K562 (cell line): Measurements from ENCODE around the gene APBB2. TPM values are rescaled to one million over a fixed set of nuclear protein-coding genes. Genes with fewer than 3 reads are reported as not detected.

Experiments used
- CREM ChIP-seq: IDR thresholded peaks from 2 replicates; pipeline ENCODE4 v1.6.1; 2014; ENCODE audit warnings: antibody characterized with exemption, low read depth
- E2F1 ChIP-seq: sonication (generic); formaldehyde crosslinking; IDR thresholded peaks from 2 replicates; pipeline ENCODE4 v1.8.1; 2023; ENCODE audit warnings: mild to moderate bottlenecking, missing genetic modification reagents, moderate library complexity
- GABPB1 ChIP-seq: sonication (generic); formaldehyde crosslinking; IDR thresholded peaks from 2 replicates; pipeline ENCODE4 v1.8.0; 2022; ENCODE audit warnings: mild to moderate bottlenecking, missing genetic modification reagents
- HMG20B ChIP-seq: fragments of 250-450 bp; sonication (Bioruptor Pico); IDR thresholded peaks from 2 replicates; pipeline ENCODE4 v1.5.0; 2021; ENCODE audit warnings: mild to moderate bottlenecking
- JUN ChIP-seq, 2 experiments: sonication (generic) in 1 of 2; formaldehyde crosslinking in 1 of 2; IDR thresholded peaks; 2 replicates each; pipeline versions ENCODE4 v1.6.1 to v1.8.0; 2012 to 2022; ENCODE audit warnings: borderline replicate concordance in 2 of 2, mild to moderate bottlenecking in 2 of 2, improper control_type of control experiment in 1 of 2, low read depth in 1 of 2, low read length in 1 of 2, missing genetic modification reagents in 1 of 2
- L3MBTL2 ChIP-seq: fragments of 450-650 bp; IDR thresholded peaks from 2 replicates; pipeline ENCODE4 v1.6.1; 2016; ENCODE audit warnings: mild to moderate bottlenecking, moderate library complexity
- RBBP5 ChIP-seq: fragments of 200-600 bp; sonication (generic); IDR thresholded peaks from 2 replicates; pipeline ENCODE4 v1.6.1; 2012; ENCODE audit warnings: borderline replicate concordance, mild to moderate bottlenecking, low read length, control low read depth, inconsistent platforms; ENCODE audit not compliant: insufficient read depth, poor library complexity, severe bottlenecking
- SMAD2 ChIP-seq: fragments of 150-350 bp; IDR thresholded peaks from 2 replicates; pipeline ENCODE4 v1.6.1; 2014; ENCODE audit warnings: low read depth, mild to moderate bottlenecking, low read length
- ZFP91 ChIP-seq: sonication (generic); formaldehyde crosslinking; IDR thresholded peaks from 2 replicates; pipeline ENCODE4 v1.8.0; 2022; ENCODE audit warnings: mild to moderate bottlenecking, missing genetic modification reagents
- ZNF133 ChIP-seq: fragments of 250-450 bp; sonication (Bioruptor Pico); IDR thresholded peaks from 2 replicates; pipeline ENCODE4 v1.4.0; 2020; ENCODE audit warnings: mild to moderate bottlenecking
- ZNF766 ChIP-seq: fragments of 200-800 bp; sonication (Bioruptor generic); conservative IDR thresholded peaks from 2 replicates; pipeline ENCODE4 v1.6.1; 2016; ENCODE audit warnings: missing genetic modification characterization, missing compliant biosample characterization
- polyA plus RNA-seq, 8 experiments: library from polyadenylated mRNA; depleted of rRNA in 4 of 8; stranded (reverse) in 5 of 8; unstranded in 3 of 8; fragments of >200 nt; fragmentation: Nextera tagmentation in 2 of 8; fragmentation: Illumina TruSeq in 1 of 8; extraction: Ambion mirVana in 2 of 8; extraction: Trizol in 1 of 8; gene quantifications; 2 replicates each; pipeline versions ENCODE4 v1.2.1 to v1.2.3, GENCODE V29; 2011 to 2014; ENCODE audit warnings: inconsistent platforms in 1 of 8, missing spikeins in 1 of 8
- total RNA-seq, 7 experiments: library from RNA; depleted of rRNA in 6 of 7; stranded (reverse); fragments of >200 nt in 6 of 7; fragmentation: Illumina TruSeq in 2 of 7; extraction: Trizol in 2 of 7; gene quantifications; 2 replicates each; pipeline versions ENCODE4 v1.2.1 to v1.2.3, GENCODE V29; 2011 to 2021; ENCODE audit warnings: low replicate concordance in 1 of 7
- TF ChIP-seq, protein P1 (sequence below): sonication (generic); formaldehyde crosslinking; IDR thresholded peaks from 2 replicates; pipeline ENCODE4 v1.4.0; 2020; ENCODE audit warnings: mild to moderate bottlenecking, missing genetic modification reagents
- TF ChIP-seq, protein P2 (sequence below), 2 experiments: fragments of 450-650 bp; formaldehyde crosslinking in 1 of 2; IDR thresholded peaks; 2 replicates each; pipeline versions ENCODE4 v1.4.0 to v1.6.1; 2014 to 2020; ENCODE audit warnings: mild to moderate bottlenecking in 2 of 2, borderline replicate concordance in 1 of 2, low read depth in 1 of 2

Gene APBB2
- total and polyA plus RNA-seq, 9 of the 15 experiments (the other 6 are each of a cell fraction or from before 2014, with no cell fraction given), result 0.08 to 2.1 (median 1.4) TPM

DNA sequence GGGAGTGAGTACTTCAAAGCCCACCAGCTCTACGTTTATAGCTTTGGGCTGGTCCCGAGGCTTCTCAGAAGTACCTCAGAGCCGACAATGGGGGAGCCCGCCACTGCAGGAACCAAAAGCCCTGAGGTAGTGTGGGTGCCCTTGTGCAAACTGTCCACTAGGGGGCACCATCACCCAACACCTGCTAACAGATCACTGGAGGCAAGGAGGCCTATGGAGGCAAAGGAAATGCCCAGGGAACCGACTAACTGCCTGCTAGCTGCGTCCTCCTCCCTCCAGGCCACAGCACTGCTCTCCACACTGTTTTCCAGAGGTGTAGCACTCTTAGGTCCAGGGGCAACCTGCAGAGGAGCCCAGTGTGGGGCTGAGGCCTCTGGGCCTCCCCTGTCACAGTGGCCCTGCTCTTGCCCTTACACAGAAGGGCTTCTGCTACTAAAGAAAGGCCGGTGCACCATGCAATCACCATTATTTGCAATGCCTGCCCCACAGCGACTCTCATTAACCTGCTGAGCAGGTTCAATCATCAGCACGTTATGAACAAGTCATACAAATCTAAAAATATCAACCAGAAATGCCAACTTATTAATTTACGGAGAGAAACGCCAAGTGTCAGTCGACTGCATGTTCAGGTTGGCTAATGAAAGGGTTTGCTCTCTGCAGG, 305.5 kb downstream of the APBB2 start (continued):
- TF ChIP-seq ZFP91 (no peak), ZNF133 (no peak), SMAD2 (no peak), E2F1 (no peak), CREM (peak; percentile 23; the same call in 1 of the 2 replicates), GABPB1 (CRISPR knock-in tag) (peak; percentile 25; the same call in 1 of the 2 replicates), HMG20B (no peak), JUN (IDR thresholded peaks at IDR 0.05; ENCODE audit: borderline replicate concordance, low read depth, low read length) (no peak), JUN (CRISPR knock-in tag; IDR thresholded peaks at IDR 0.05; ENCODE audit: borderline replicate concordance) (no peak), L3MBTL2 (no peak), RBBP5 (no peak), ZNF766 (CRISPR knock-in tag) (no peak)
- TF ChIP-seq, protein P1, sequence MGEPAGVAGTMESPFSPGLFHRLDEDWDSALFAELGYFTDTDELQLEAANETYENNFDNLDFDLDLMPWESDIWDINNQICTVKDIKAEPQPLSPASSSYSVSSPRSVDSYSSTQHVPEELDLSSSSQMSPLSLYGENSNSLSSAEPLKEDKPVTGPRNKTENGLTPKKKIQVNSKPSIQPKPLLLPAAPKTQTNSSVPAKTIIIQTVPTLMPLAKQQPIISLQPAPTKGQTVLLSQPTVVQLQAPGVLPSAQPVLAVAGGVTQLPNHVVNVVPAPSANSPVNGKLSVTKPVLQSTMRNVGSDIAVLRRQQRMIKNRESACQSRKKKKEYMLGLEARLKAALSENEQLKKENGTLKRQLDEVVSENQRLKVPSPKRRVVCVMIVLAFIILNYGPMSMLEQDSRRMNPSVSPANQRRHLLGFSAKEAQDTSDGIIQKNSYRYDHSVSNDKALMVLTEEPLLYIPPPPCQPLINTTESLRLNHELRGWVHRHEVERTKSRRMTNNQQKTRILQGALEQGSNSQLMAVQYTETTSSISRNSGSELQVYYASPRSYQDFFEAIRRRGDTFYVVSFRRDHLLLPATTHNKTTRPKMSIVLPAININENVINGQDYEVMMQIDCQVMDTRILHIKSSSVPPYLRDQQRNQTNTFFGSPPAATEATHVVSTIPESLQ (CRISPR knock-in tag), result no peak
- TF ChIP-seq, protein P2, sequence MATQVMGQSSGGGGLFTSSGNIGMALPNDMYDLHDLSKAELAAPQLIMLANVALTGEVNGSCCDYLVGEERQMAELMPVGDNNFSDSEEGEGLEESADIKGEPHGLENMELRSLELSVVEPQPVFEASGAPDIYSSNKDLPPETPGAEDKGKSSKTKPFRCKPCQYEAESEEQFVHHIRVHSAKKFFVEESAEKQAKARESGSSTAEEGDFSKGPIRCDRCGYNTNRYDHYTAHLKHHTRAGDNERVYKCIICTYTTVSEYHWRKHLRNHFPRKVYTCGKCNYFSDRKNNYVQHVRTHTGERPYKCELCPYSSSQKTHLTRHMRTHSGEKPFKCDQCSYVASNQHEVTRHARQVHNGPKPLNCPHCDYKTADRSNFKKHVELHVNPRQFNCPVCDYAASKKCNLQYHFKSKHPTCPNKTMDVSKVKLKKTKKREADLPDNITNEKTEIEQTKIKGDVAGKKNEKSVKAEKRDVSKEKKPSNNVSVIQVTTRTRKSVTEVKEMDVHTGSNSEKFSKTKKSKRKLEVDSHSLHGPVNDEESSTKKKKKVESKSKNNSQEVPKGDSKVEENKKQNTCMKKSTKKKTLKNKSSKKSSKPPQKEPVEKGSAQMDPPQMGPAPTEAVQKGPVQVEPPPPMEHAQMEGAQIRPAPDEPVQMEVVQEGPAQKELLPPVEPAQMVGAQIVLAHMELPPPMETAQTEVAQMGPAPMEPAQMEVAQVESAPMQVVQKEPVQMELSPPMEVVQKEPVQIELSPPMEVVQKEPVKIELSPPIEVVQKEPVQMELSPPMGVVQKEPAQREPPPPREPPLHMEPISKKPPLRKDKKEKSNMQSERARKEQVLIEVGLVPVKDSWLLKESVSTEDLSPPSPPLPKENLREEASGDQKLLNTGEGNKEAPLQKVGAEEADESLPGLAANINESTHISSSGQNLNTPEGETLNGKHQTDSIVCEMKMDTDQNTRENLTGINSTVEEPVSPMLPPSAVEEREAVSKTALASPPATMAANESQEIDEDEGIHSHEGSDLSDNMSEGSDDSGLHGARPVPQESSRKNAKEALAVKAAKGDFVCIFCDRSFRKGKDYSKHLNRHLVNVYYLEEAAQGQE (IDR thresholded peaks at IDR 0.05; ENCODE audit: borderline replicate concordance), result peak; percentile 28; the same call in 1 of the 2 replicates
- TF ChIP-seq, protein P2 (CRISPR knock-in tag; IDR thresholded peaks at IDR 0.05; ENCODE audit: low read depth), result no peak
